Activated T-cell treated with anti-CD3 and anti-CD28 coated beads for 24 hours (primary cell): ENCODE results near the gene PCK2.

Experiments
- DNase-seq: peaks from one replicate; pipeline ENCODE4 v3.0.0-alpha.2; 2020; ENCODE audit warnings: low read depth

Gene PCK2

GRCh38 chr14:24075485-24076301 is 18.4 kb upstream of the PCK2 start:
- no peak for DNase-seq

GRCh38 chr14:24076302-24076601 is 17.9 kb upstream of the PCK2 start:
- no peak for DNase-seq

DNA sequence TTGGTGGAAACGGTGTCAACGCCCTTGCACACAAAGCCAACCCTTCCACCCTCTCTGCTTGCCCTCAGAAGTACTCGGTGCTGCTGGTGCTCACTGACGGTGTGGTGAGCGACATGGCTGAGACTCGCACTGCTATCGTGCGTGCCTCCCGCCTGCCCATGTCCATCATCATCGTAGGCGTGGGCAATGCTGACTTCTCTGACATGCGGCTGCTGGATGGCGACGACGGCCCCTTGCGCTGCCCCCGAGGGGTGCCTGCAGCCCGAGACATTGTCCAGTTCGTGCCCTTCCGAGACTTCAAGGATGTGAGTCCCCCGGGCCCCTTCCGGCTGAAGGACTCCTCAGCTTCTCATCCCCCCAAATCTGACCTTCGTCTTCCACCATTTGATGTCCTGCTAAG is 17.0 kb upstream of the PCK2 start:
- DNase-seq: no peak

DNA sequence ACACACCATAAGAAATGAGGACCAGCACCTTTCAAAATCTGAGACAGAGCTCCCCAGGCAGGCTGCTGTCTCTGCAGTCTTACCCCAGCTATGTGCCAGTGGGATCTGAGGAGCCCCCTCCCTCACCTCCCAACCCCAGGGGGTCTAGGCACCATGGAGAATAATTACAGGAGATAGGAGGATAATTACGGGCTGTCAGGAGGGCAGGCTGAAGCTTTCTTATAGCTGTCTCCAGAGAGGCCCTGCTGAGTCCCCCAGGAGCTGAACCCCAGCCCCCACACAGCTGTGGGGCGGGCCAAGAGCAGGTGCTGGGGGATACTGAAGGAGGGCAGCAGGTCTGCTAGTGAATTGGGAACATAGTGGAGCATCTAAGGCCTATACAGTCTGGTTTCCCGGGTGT is 16.0 kb upstream of the PCK2 start:
- no peak for DNase-seq

- DNase-seq: no peak
Measured at GRCh38 chr14:24079491-24080141, 14.5 kb upstream of the PCK2 start.

DNA sequence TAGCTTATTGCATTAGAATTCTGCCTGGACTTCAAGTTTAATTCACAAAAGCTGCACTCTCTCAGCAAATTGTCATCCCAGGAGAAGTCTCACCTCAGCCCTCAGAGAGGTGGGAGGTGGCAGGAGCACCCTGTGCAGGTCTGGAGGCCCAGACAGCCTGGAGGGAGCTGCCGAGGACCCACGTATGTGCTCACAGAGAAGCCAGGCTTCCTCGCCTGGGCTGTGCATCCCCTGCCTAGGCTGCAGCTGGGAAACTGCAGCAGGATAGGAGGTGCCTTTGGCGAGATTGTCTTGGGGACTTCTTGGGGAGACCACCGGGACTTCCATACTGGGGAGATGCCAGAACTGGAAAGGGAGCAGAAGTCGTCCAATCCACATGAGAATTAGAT is 14.0 kb upstream of the PCK2 start:
- no peak for DNase-seq

DNA sequence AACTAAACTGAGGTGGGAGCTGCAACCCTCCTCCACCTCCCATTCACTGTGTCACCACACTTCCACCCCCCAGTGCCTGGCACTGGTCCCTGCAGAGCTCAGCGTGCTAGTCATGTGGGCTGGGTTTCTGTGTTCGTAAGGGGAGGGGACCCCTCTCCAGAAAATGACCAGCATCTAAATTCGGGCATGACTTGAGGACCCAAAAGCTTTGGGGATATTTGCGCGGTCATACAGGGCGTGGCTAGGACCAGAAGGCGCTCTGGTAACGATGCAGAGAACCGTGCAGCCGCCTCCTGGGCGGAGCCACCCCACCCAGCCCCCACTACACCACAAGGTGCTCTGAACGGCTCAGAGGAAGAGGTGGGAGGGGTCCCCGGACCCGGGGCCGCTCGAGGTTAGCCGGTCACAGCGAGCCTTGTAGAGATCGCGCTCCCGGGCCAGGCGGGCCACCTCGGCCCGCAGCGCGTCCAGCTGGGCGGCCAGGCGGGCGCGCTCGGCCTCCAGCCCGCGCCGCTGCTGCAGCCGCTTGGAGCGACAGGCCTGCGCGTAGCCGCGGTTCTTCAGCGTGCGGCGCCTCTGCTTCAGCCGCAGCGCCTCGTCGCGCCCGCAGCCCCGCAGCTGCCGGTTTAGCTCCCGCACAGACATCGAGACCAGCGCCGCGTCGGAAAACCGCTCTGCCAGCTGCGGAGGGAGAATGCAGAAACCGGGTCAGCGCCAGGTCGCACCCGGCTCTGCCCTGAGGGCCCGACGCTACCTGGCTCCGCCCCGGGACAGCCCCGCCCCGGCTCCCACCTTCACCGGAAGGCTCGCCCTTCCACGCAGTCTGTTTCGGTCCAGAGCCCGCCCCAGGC is 13.0 kb upstream of the PCK2 start:
- peak; percentile 65 for DNase-seq

DNA sequence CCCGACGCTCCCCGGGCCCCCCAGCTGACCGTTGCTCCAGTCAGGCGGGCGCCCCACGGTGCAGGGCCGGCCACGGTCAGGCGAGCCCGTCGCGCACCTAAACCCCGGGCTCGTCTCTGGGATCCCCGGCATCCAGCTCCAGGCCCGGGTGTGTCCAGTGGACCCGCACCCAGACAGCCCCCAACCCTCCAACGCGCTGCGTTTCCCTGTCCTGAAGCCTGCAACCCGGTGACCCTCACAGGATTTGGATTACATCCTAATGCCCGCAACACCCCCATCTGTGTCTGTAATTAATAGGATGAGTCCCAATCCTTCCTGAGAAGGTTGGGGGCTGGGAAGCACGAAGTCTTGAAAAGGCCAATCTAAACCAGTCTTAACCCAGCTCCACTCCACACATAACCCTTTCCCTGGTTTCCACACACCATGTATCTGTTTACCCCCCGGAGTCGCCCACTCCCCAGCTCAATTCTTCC is 12.3 kb upstream of the PCK2 start:
- no peak for DNase-seq

DNA sequence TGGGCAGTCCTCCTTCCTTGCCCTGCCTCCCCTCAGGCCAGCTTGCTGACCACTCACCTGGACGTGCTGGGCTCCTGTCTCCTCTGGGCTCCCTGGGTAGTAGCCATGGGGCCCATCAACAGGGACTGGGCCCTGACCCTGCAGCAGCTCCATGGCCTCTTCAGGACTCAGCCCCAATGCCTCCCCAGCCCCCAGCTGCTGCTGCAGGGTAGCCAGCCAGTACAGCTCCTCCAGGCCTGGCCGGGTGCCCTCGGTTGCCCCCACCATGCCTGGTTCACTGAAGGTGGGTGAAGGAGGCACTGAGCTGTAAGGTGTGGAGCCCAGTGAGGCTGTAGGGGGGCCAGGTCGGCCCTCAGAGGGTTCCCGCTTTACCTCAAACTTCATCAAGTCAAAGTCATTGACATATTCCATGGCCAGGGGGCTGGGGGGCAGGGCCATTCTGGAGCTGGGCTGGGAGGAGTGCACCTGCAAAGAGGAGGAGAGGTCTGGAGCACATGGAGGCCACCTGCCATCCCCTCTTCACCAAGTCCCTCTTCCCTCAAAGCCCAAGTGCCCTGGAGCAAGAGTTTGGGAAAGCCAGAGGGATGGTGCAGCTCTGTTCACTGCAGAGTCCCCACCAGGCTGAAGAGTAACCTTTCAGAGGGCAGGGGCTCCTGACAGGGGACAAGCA is 11.6 kb upstream of the PCK2 start:
- no peak for DNase-seq

DNA sequence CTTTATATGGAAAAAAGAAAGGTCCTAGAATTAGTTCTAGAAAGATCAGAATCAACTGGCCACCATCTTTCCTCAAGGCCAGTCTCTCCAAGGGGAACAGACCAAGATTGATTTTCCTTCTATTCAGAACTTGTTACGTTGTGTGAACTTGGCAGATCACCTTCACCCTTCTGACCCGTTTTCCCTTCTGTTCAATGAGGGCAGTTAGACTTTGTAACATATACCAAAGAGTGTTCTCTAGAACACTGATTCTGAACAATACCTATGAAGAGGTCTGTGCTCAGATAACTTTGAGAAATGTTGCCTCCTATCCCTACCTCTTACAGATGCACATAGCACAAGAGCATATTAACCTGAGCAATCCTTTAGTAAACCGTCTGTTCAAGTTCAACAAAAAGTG is 10.6 kb upstream of the PCK2 start:
- no peak for DNase-seq

DNA sequence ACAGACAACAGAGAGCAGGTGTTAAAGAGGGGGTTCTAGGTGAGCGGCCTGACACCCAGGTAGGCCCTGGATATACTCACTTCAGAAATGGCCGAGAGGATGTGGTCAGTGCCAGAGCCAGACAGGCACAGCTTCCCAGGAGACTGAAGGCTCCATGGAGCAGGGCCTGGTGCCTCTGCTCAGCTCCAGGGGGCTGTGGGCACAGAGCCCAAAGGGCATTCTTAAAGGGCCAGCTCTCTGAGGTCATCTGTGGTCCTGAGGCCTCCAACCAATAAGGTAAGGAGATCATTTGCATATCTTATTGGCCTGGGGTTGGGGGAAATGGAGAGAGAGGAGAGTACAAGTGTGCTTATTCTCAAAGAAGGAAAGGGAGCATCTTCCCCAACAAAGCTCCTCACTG is 9.7 kb upstream of the PCK2 start:
- no peak for DNase-seq

- no peak for DNase-seq
Measured at GRCh38 chr14:24085215-24085614, 8.9 kb upstream of the PCK2 start.

DNA sequence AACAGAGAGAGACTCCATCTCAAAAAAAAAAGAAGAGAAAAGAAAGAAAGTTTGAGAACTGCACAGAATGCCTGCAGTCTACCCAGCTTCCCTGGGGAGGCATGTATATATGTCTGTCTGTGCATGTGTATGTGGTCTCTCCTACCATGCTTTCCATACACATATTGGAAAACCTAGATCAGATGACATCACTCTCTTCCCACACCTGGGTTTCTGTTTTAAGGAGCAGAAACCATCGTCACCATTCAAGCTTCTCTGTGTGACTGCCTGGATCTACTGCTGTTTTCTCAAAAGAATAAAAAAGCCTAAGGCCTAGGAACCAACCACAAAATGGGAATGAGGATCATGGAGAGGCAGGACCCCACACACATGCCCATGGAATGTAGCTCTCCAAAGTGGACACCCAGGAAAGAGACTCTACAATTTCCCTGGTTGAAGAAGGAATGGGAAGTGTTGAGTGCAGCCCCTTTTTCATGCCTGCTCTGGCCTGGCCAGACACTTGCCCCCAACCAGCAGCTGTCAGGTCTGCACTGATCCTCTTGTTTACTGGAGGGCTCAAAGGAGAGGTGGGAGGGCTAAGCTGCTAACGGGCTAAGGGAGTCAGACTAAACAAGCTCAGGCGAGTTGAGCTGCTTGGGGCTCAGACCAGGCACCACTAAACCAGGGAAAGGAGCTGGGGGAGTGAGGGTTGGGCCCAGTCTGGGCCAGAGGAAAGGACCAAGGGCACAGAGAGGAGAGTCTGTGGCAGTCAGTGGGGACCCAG is 7.7 kb upstream of the PCK2 start:
- DNase-seq: no peak

DNA sequence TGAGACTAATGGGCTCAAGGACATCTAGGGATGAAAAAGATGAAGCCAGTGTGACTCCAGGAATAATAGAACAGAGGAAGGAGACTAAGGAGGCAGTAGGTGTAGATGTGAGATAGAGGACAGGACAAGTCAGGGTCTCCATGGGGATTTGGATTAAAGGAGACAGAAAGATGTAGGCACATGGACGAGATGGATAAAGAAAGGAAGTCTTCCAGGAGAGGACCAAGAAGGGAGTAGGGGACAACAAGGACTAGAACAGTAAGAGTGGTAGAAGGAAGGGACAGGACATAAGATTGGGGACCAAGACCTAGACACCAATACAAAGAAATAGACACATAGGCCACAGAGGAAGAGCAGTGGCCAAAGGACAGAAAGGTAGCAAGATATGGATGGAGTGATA is 7.1 kb upstream of the PCK2 start:
- no peak for DNase-seq

- DNase-seq: no peak
Measured at GRCh38 chr14:24088095-24088494, 6.0 kb upstream of the PCK2 start.

- DNase-seq: no peak
Measured at GRCh38 chr14:24089890-24090289, 4.2 kb upstream of the PCK2 start.

GRCh38 chr14:24092110-24092504 is 2.0 kb upstream of the PCK2 start:
- DNase-seq: no peak

DNA sequence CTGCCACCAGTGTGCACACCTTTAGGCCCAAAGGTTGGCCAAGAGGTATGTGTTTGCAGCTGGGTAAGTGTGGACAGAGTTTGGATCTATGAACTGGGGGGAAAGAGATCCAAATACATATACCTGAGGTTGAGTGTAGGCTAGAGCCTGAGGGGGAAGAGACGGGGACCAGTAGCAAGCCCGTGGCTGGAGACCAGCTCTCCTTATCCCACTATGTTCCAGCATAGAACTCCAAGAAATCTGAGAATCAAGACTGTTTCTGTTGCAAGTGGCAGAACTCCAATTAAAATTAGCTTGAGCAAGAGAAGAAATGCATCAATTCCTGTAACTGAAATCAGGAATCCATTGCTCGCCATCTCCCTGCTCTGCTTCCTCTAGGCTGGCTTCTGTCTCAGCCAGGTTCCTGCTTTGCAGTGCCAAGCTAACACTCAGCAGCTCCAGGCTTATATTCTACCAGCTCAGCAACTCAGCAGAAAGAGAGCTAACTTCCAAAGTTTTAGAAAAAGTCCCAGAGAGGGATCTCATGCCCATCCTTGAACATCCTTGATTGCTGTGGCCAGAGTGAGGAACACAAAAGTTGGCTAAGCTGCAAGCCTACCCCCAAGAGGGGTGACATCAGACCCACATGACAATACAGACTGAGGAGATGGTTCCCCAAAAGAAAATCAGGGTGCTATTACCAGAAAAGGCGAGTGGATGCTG is 1.5 kb upstream of the PCK2 start:
- DNase-seq: no peak

DNA sequence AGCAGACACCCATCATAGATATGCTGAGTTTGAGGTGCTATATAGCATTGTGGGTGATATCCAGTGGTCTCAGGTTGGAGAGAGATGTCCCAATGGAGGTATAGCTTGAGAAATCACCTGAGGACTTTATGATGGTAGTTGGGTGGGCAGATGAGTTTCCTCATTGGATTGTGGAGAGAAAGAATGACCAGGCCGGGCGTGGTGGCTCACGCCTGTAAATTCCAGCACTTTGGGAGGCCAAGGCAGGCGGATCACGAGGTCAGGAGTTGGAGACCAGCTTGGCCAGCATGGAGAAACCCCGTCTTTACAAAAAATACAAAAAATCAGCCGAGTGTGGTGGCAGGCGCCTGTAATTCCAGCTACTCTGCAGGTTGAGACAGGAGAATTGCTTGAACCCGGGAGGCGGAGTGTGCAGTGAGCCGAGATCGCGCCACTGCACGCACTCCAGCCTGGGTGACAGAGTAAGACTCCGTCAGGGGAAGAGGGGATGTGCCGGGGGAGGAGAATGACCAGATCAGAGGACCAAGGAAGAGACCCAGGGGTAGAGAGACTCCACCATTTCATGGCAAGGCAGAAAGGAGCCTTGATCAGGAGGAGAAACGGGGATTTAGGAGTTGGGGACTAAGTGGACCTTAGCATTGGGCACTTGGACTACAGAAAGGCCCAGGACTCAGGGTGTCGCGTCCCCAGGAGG is 757 bp upstream of the PCK2 start:
- no peak for DNase-seq

GRCh38 chr14:24094841-24095270 is 745 bp downstream of the PCK2 start:
- DNase-seq: no peak
